ENCODE data around the gene FMNL2.

The FMNL2 gene

DNA sequence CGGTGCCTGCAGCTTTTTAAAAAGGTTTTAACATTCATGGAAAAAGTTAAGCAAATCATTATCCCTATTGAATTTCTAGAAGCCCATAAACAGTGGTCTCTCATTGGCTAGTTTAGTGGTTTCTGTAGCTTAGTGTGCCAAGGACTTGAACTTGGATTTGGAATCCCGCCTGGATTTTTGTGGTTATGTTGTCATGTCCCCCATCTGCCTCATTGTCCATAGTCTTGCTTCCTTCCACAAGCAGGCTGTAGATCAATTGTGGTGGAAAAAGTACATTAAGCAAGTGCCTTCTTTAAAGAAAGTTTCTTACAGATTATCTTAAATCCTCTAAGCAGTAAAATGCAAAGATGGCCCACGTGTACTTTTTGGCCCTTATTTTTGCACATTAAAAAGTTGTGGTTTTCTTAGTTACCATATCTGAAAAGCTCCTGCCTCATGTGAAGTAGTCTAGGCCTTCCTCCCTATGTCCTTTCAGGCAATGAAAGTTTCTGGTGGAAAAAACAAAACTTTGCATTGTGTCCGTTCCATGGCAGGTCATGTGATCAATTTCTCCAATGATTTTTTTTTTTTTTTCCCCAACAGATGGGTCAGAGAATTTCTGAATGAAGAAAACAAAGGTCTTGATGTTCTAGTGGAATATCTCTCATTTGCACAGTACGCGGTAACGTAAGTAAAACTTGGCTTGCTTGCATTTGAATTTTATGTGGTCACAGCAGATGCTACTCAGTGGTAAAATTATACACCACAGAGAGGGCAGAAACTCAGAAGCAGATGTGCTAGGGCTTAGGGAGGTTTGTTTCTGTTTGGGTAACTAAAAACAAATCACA lies 223.4 kb downstream of the FMNL2 start:
- no peaks in the 10 kb centered on the region for H3K9me3 ChIP-seq (ENCODE audit: control insufficient read depth in 2 of 2, low read length in 2 of 2)
- no peaks in the 10 kb centered on the region for H3K27me3 ChIP-seq (ENCODE audit: control insufficient read depth in 1 of 2, insufficient read depth in 2 of 2, low read length in 2 of 2)
- no peak overlapping the region for H3K9ac ChIP-seq (ENCODE audit: low read length in 2 of 2)
- H3K4me1 ChIP-seq (ENCODE audit: control insufficient read depth, insufficient read depth, low read length): no peaks in the 10 kb centered on the region
- H3K36me3 ChIP-seq (ENCODE audit: control insufficient read depth in 2 of 2, insufficient read depth in 2 of 2, low read length in 2 of 2): peaks cover 2 to 7% of the 10 kb centered on the region in 2 donors
- no peak overlapping the region for H3K4me3 ChIP-seq (ENCODE audit: low read length in 2 of 2)
- H3K27ac ChIP-seq (ENCODE audit: low read length): no peak overlapping the region

DNA sequence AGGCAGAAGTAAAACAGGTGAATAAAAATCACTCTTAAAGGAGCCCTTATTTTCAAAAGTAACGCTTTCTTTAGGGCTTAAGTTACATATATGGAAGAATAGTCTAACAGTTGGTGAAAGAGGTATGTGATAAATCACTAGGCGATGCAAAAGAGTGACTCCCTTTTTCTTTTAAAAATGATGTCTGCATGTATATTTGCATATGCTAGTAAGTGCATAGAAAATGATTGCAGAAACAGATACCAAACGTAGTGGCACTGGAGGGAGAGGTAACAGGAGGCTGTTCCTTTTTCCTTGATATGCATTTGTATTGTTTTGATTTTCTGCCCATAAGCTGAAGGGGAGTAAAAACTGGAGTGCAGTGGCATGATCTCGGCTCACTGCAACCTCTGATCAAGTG lies 224.0 kb downstream of the FMNL2 start:
- no peaks in the 10 kb centered on the region for H3K4me1 ChIP-seq (ENCODE audit: control insufficient read depth, insufficient read depth, low read length)
- no peak overlapping the region for H3K27ac ChIP-seq (ENCODE audit: low read length)
- no peaks in the 10 kb centered on the region for H3K9me3 ChIP-seq (ENCODE audit: control insufficient read depth in 2 of 2, low read length in 2 of 2)
- H3K4me3 ChIP-seq (ENCODE audit: low read length in 2 of 2): no peak overlapping the region
- no peak overlapping the region for H3K9ac ChIP-seq (ENCODE audit: low read length in 2 of 2)
- H3K36me3 ChIP-seq (ENCODE audit: control insufficient read depth in 2 of 2, insufficient read depth in 2 of 2, low read length in 2 of 2): peaks cover 2 to 10% of the 10 kb centered on the region in 2 donors
- no peaks in the 10 kb centered on the region for H3K27me3 ChIP-seq (ENCODE audit: control insufficient read depth in 1 of 2, insufficient read depth in 2 of 2, low read length in 2 of 2)

DNA sequence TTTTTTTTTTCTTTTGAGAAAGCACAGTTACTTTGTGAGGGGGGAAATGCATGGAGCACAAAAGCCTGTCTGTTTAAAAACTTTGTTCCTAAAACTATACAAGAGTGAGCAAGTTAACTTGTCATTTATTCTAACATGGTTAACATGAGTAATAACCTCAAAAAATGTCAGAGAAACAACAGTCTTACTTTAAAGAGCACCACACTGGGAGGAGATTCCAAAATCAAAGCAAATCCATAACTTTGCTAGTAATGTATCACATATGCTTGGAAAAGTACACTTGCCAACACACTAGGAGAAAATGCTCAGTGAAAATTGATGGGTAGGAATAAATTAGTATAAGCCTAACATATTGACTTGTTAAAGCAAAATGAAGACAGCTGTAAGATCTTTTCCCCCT lies 225.2 kb downstream of the FMNL2 start:
- peaks cover 2 to 10% of the 10 kb centered on the region in 2 donors for H3K36me3 ChIP-seq (ENCODE audit: control insufficient read depth in 2 of 2, insufficient read depth in 2 of 2, low read length in 2 of 2)
- H3K27ac ChIP-seq (ENCODE audit: low read length): no peak overlapping the region
- no peaks in the 10 kb centered on the region for H3K4me1 ChIP-seq (ENCODE audit: control insufficient read depth, insufficient read depth, low read length)
- H3K27me3 ChIP-seq (ENCODE audit: control insufficient read depth in 1 of 2, insufficient read depth in 2 of 2, low read length in 2 of 2): no peaks in the 10 kb centered on the region
- no peaks in the 10 kb centered on the region for H3K9me3 ChIP-seq (ENCODE audit: control insufficient read depth in 2 of 2, low read length in 2 of 2)
- H3K4me3 ChIP-seq (ENCODE audit: low read length in 2 of 2): no peak overlapping the region
- H3K9ac ChIP-seq (ENCODE audit: low read length in 2 of 2): no peak overlapping the region

DNA sequence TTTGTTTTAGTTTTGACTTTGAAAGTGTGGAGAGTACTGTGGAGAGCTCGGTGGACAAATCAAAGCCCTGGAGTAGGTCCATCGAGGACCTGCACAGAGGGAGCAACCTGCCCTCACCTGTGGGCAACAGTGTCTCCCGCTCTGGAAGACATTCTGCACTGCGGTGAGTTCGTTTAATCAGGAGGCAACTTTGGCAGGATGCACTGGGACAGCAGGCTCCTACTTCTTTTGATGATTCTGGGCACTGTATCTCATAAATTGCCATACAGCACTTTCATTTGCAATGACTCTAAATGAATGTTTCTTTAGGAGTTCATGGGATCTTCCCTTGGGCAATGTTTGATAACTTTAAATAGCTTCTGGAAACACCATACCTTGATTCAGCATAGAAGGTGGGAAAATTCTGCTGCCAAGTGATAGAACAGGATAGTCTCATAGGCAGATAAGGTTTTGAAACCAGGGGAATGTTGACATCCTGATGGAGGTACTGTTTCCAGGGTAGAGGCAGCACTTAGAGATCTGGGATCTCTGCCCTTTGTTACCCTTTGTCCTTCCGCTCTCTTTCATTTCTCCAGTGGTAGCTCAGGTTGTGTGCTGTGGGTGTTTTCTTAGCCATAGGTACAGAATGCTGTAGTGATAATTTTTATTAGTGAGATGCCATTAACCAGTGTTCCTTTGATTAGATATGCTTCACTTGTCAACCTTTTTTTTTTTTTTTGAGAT lies 226.1 kb downstream of the FMNL2 start:
- Histone ChIP-seq H3K27ac (ENCODE audit: low read length) (no peak overlapping the region), H3K9me3 (ENCODE audit: control insufficient read depth in 2 of 2, low read length in 2 of 2) (no peaks in the 10 kb centered on the region), H3K4me3 (ENCODE audit: low read length in 2 of 2) (no peak overlapping the region), H3K9ac (ENCODE audit: low read length in 2 of 2) (no peak overlapping the region), H3K4me1 (ENCODE audit: control insufficient read depth, insufficient read depth, low read length) (no peaks in the 10 kb centered on the region), H3K27me3 (ENCODE audit: control insufficient read depth in 1 of 2, insufficient read depth in 2 of 2, low read length in 2 of 2) (no peaks in the 10 kb centered on the region), H3K36me3 (ENCODE audit: control insufficient read depth in 2 of 2, insufficient read depth in 2 of 2, low read length in 2 of 2) (peaks cover 2 to 10% of the 10 kb centered on the region in 2 donors)

DNA sequence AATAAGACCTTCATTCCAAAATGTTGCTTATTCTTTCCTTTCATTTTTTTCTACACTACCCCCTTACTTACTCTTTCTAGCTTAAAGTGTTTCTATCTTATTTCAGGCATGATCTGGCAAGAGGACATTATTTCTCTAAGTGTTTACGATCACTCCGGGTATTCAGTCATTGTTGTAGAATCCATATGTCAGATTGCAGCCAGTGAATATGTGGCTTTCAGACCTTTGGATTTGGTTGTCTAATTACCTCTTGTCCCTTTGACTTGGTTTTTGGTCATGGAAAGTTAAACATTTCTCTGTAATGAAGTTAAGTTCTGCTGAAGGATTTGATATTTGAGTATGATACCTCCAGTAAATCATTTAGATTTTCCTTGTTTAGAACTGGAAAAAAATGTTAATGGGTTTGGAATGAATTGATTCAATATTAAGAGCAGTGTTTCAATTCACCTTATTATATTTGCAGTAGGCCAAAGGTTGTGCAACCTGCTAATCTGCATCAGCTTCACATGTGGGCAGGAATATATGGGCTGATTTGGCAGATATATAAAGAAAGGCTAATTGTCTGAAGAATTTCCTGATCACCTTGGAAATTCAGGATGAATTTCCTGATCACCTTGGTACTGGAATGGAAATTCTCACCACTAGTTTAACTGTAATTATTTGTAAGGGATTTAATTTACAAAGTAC lies 227.4 kb downstream of the FMNL2 start:
- H3K9ac ChIP-seq (ENCODE audit: low read length in 2 of 2): no peak overlapping the region
- H3K4me1 ChIP-seq (ENCODE audit: control insufficient read depth, insufficient read depth, low read length): no peaks in the 10 kb centered on the region
- no peaks in the 10 kb centered on the region for H3K27me3 ChIP-seq (ENCODE audit: control insufficient read depth in 1 of 2, insufficient read depth in 2 of 2, low read length in 2 of 2)
- H3K27ac ChIP-seq (ENCODE audit: low read length): no peak overlapping the region
- no peaks in the 10 kb centered on the region for H3K9me3 ChIP-seq (ENCODE audit: control insufficient read depth in 2 of 2, low read length in 2 of 2)
- H3K4me3 ChIP-seq (ENCODE audit: low read length in 2 of 2): no peak overlapping the region
- H3K36me3 ChIP-seq (ENCODE audit: control insufficient read depth in 2 of 2, insufficient read depth in 2 of 2, low read length in 2 of 2): peaks cover 2 to 10% of the 10 kb centered on the region in 2 donors

DNA sequence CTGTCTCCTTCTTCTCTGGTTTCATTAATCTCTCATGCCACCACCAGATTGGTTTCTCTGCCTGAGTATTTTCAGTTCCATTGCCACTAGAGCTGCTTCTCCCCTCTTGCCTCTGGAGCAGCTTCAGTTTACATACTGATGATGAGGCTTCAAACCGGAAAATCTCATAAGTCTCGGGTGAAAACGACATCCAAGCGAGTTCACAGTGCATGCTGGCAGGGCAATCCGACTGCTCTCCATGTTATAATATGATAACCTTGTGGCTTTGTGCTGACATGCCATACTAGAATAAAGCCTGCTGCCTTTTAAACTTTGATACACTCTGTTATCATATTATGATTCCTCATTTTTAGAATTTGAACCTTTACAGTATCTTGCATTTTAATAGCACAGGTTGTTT lies 228.8 kb downstream of the FMNL2 start:
- Histone ChIP-seq H3K27me3 (ENCODE audit: control insufficient read depth in 1 of 2, insufficient read depth in 2 of 2, low read length in 2 of 2) (no peaks in the 10 kb centered on the region), H3K4me1 (ENCODE audit: control insufficient read depth, insufficient read depth, low read length) (no peaks in the 10 kb centered on the region), H3K27ac (ENCODE audit: low read length) (no peak overlapping the region), H3K36me3 (ENCODE audit: control insufficient read depth in 2 of 2, insufficient read depth in 2 of 2, low read length in 2 of 2) (peaks cover under 1 to 9% of the 10 kb centered on the region in 2 donors), H3K9ac (ENCODE audit: low read length in 2 of 2) (no peak overlapping the region), H3K4me3 (ENCODE audit: low read length in 2 of 2) (no peak overlapping the region), H3K9me3 (ENCODE audit: control insufficient read depth in 2 of 2, low read length in 2 of 2) (no peaks in the 10 kb centered on the region)

DNA sequence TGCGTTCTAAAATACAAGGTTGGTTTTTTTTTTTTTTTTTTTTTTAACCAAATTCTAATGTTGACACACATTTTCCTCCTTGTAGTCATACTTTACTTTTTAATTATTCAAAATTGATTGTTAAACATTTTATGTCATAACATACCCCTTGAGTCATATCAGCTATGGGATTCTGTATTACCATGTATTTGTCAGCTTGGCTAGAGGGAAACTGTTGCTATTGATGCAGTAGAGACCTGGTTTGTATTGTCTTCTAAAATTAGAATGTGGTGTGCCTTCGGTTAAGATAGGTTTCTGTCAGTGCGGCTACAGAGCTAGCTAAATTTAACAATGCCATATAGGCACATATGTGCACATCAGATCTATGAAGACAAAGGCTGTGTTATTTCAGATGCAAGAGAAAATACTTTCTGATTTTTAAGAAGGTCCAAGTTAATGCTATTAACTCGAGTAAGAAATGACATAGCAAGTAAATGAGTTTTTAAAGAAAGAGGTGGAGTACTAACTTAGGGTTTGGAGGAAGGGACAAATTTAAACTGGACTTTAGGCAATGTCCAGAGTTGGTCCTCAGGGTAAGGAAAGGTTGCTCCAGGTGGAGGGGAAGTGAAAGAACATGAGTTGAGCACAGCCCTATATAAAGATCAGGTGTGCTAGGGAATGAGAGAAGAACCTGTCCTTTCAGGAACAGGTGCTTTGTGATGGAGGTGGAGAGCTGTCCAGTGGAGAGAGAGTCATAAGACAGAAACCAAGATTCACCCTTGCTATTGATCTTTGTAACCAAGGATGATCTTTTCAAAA lies 230.0 kb downstream of the FMNL2 start:
- Histone ChIP-seq H3K36me3 (ENCODE audit: control insufficient read depth in 2 of 2, insufficient read depth in 2 of 2, low read length in 2 of 2) (peaks cover 0 to 6% of the 10 kb centered on the region in 2 donors), H3K27ac (ENCODE audit: low read length) (no peak overlapping the region), H3K4me3 (ENCODE audit: low read length in 2 of 2) (no peak overlapping the region), H3K9me3 (ENCODE audit: control insufficient read depth in 2 of 2, low read length in 2 of 2) (no peaks in the 10 kb centered on the region), H3K4me1 (ENCODE audit: control insufficient read depth, insufficient read depth, low read length) (no peaks in the 10 kb centered on the region), H3K9ac (ENCODE audit: low read length in 2 of 2) (no peak overlapping the region), H3K27me3 (ENCODE audit: control insufficient read depth in 1 of 2, insufficient read depth in 2 of 2, low read length in 2 of 2) (no peaks in the 10 kb centered on the region)

DNA sequence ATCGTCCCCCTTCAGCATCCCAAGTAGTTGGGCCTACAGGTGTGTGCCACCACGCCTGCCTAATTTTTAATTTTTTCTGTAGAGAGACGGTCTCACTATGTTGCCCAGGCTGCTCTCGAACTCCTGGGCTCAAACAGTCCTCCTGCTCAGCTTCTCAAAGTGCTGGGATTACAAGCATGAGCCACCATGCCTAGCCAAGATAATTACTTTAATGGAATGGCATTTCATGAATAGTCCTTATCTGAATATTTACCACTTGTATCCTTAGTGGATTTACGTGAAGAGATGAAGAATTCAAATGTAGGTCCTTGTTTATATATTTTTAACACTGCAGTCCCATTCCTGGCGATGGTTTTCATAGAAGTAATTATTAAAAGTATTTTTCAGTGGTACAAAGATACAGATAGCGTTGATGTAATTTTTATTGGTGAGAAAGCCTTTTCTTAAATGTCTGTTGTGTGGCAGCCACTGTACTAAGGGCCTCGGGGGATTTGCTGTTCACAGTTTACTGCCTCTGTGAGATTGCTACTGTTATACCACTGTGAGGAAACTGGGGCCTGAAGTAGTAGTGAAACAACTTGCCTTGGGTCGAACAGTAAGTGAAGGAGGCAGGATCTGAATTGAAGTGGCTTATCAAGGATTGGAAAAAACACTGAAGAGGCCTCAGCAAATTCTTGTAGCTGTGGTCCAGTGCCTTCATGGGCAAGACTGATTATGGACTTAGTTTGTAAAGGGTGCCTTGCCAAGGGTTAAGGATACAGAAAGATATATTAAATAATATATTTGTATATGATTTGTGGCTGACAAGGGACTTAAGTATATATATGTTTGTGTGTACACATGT lies 231.1 kb downstream of the FMNL2 start:
- Histone ChIP-seq H3K9me3 (ENCODE audit: control insufficient read depth in 2 of 2, low read length in 2 of 2) (no peaks in the 10 kb centered on the region), H3K27me3 (ENCODE audit: control insufficient read depth in 1 of 2, insufficient read depth in 2 of 2, low read length in 2 of 2) (no peaks in the 10 kb centered on the region), H3K4me1 (ENCODE audit: control insufficient read depth, insufficient read depth, low read length) (peaks cover 2% of the 10 kb centered on the region), H3K4me3 (ENCODE audit: low read length in 2 of 2) (no peak overlapping the region), H3K36me3 (ENCODE audit: control insufficient read depth in 2 of 2, insufficient read depth in 2 of 2, low read length in 2 of 2) (peaks cover 0 to 4% of the 10 kb centered on the region in 2 donors), H3K9ac (ENCODE audit: low read length in 2 of 2) (no peak overlapping the region), H3K27ac (ENCODE audit: low read length) (no peak overlapping the region)

DNA sequence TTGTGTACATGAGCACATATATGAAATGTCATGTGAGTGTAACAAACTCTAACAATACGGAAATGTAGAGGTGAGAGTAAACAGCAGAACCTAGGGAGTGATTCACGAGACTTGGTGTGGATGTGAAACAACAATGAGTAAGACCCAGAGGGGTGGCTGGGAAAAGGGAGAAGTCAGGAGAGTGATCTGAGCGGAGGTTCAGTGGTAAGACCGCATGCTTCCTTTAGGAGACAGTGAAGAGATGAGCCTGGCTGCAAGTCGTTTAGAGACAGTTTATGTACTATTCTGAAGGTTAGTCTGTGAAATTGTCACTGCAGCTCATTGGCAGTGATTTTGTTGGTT lies 231.7 kb downstream of the FMNL2 start:
- no peak overlapping the region for H3K9ac ChIP-seq (ENCODE audit: low read length in 2 of 2)
- no peak overlapping the region for H3K27ac ChIP-seq (ENCODE audit: low read length)
- no peaks in the 10 kb centered on the region for H3K27me3 ChIP-seq (ENCODE audit: control insufficient read depth in 1 of 2, insufficient read depth in 2 of 2, low read length in 2 of 2)
- no peak overlapping the region for H3K4me3 ChIP-seq (ENCODE audit: low read length in 2 of 2)
- H3K4me1 ChIP-seq (ENCODE audit: control insufficient read depth, insufficient read depth, low read length): peaks cover 2% of the 10 kb centered on the region
- H3K36me3 ChIP-seq (ENCODE audit: control insufficient read depth in 2 of 2, insufficient read depth in 2 of 2, low read length in 2 of 2): peaks cover 0 to 2% of the 10 kb centered on the region in 2 donors
- H3K9me3 ChIP-seq (ENCODE audit: control insufficient read depth in 2 of 2, low read length in 2 of 2): no peaks in the 10 kb centered on the region

DNA sequence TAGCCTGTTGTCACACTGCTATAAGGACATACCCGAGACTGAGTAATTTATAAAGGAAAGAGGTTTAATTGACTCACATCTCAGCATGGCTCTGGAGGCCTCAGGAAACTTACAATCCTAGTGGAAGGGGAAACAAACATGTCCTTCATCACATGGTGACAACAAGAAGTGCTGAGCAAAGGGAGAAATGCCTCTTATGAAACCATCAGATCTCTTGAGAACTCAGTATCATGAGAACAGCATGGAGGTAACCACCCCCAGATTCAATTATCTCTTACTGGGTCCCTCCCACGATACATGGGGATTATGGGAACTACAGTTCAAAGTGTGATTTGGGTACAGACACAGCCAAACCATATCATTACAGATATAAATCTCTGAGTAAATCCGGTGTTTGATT lies 233.6 kb downstream of the FMNL2 start:
- H3K27me3 ChIP-seq (ENCODE audit: control insufficient read depth in 1 of 2, insufficient read depth in 2 of 2, low read length in 2 of 2): no peaks in the 10 kb centered on the region
- H3K27ac ChIP-seq (ENCODE audit: low read length): no peak overlapping the region
- H3K4me1 ChIP-seq (ENCODE audit: control insufficient read depth, insufficient read depth, low read length): peaks cover 2% of the 10 kb centered on the region
- no peak overlapping the region for H3K4me3 ChIP-seq (ENCODE audit: low read length in 2 of 2)
- no peaks in the 10 kb centered on the region for H3K9me3 ChIP-seq (ENCODE audit: control insufficient read depth in 2 of 2, low read length in 2 of 2)
- H3K9ac ChIP-seq (ENCODE audit: low read length in 2 of 2): no peak overlapping the region
- peaks cover 0 to 2% of the 10 kb centered on the region in 2 donors for H3K36me3 ChIP-seq (ENCODE audit: control insufficient read depth in 2 of 2, insufficient read depth in 2 of 2, low read length in 2 of 2)

Measured in stomach smooth muscle (tissue), 2 donors.